GM19397 (cell line): ENCODE measurements around the gene PCSK6.

ENCODE experiments used
- ATAC-seq: cut with Tn5 transposase; IDR thresholded peaks from one replicate; pipeline ENCODE4 v1.9.1; 2021; ENCODE audit warnings: mild to moderate bottlenecking, moderate library complexity; ENCODE audit not compliant: unreplicated experiment

The PCSK6 gene

DNA sequence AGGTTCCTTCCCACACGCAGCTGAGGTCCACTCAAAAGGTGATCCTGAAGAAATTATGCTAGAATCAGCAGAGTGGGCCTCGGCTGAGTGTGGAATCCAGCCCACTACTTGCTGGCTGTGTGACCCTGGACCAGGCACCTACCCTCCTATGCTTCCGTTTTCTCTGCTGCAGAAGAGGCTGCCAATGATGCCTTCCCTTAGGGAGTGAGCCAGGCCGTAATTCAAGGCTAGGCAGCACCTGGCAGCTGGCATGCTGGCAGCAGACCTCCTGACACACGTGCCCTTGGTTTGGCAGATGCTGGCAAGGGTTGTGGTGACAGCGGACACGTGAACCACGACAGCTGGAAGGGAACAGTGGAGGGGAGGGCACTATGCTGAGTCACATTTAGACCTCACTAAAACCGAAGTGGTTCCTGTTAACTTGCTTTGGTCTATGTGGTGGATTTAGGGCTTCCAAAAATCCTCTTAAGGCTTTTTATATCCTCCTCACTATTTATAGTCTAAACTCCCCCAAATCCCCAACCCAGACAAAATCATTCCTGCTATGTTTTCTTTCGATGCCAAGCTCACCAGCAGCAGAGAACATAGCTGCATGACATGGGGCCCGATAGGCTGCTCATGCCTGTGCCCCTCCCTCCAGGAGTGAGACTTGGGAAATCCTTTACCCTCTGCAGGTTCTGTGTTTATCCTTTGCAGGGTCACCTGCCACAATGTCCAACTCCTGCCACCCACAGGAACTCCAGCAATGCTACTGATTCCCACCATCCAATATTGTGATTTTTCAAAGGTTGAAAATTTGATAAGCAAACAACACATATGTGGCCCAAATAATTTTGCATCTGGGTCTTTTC, 10.6 kb upstream of the PCSK6 start:
- no peak for ATAC-seq

DNA sequence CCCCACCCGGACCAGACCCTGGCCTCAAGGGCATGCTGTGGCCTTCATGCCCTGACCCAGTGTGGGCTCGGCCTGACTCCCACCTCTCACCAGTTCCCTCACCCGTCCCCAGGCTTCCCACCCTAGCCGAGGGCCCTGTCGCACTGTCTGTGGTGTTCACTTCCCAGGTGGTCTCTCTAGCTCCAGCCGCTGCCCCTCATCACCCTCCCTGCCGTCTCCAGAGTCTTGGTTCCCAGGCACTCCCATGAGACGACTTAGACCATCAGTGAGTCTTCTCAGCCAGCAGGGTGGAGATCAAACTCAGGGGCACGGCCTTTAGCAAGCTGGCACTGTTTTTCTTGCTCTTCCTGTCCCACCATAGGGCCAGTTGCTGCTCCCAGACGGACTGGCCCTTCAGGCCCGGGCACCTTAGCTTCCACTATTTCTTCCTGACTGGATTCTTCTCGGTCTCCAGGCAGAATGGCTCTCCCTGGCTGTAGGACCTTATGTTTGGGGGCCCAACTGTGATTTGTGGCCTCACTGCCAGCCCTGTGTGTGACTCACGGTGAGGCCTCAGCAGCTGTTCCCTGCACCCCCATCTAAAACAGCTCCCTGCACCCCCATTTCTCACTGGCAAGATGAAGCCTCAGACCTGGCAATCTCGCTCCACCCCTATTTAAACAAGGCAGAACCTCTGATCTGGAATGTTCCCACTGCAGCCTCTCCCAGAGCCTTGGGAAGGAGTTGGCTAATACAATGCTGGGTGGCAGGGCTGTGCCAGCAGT, 9.4 kb upstream of the PCSK6 start:
- no peak for ATAC-seq

DNA sequence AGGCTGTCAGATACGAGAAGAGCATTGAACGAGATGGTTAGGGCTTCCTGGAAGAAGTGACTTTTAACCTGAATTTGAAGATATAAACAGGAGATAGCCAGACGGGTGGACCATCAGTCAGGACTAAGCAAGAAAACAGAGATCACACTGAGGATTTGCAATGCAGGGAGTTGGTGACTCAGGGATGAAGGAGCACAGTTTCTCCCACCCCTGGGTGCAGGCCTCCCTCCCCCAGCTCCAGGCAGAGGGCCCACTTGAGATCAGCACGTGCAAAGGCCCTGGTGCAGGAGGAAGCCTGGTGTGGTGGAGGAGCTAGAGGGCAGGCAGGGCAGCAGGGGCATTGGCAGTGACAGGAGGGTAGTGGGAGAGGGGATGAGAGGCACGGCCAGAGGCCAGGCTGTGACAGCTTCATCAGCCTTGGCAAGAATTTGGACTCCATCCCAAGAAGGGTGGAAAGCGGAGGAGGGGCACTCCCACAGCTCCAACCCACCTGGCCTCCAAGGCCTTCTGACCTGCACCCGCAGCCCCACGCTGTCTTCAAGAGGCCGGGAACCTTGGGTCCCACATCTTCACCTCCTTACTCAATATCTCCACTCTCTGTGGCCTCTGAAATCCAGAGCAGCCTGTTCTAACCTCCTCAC, 8.7 kb upstream of the PCSK6 start:
- ATAC-seq: no peak

- no peak for ATAC-seq
Measured at GRCh38 chr15:101497484-101498034, 8.1 kb upstream of the PCSK6 start.

- ATAC-seq: no peak
Measured at GRCh38 chr15:101497017-101497416, 7.5 kb upstream of the PCSK6 start.

GRCh38 chr15:101496198-101496986, 6.9 kb upstream of the PCSK6 start:
- ATAC-seq: no peak

GRCh38 chr15:101495334-101496197, 6.1 kb upstream of the PCSK6 start:
- ATAC-seq: no peak

GRCh38 chr15:101494251-101494796, 4.8 kb upstream of the PCSK6 start:
- ATAC-seq: no peak

- no peak for ATAC-seq
Measured at GRCh38 chr15:101492766-101493692, 3.5 kb upstream of the PCSK6 start.

- no peak for ATAC-seq
Measured at GRCh38 chr15:101491734-101492640, 2.5 kb upstream of the PCSK6 start.

- ATAC-seq: no peak
Measured at GRCh38 chr15:101490922-101491733, 1.6 kb upstream of the PCSK6 start.

GRCh38 chr15:101490408-101490891, 943 bp upstream of the PCSK6 start:
- ATAC-seq: no peak

- ATAC-seq: no peak
Measured at GRCh38 chr15:101489237-101489598, 289 bp downstream of the PCSK6 start.

GRCh38 chr15:101488300-101489164, 975 bp downstream of the PCSK6 start:
- ATAC-seq: no peak

DNA sequence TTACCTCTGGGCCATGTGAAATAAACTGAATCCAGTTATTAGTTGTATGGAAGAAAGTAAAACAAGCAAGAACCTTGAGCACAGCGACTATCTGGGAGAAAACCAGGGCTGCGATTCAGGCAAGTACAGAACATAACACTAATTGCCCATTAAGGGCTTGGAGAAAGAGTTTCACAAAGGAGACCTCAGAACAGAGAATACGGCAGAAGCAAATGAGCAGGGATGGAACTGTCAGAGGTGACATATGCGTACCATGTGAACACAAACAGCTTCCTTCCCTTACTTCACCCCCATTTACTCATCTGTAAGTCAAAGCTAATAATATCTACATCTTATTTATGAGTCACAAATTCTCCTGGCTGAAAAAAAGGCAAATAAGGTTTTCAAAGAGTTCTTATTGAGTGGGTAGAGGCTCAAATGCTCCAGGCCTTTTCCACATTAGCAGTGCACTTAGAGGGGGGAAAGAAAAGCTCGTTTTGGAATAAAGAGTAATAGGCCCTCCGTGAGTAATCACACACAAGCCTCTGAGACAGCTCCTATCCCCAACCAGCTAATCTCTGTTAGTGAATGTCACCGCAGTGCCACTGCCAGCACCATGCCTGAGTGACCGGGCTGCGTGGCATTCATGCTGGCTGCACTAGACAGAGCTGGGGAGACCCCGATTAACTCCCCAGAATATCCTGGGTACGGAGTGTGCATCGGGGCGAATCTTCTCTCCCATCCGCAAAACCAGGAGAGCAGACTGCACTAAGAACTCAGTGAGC, 2.6 kb downstream of the PCSK6 start:
- no peak for ATAC-seq
